Bronchial epithelial cell (primary cell): ENCODE data around the gene PTPN5. TPM values are rescaled to one million over a fixed set of nuclear protein-coding genes. Genes with fewer than 3 reads are reported as not detected.

ENCODE experiments used
- DNase-seq: peaks from one replicate; pipeline ENCODE4 v3.0.0-alpha.2; 2010; ENCODE audit warnings: low read depth
- FAIRE-seq: peaks from 2 replicates; lab custom pipeline; 2011; peaks lifted over from hg19 to GRCh38; lab: Jason Lieb, UNC
- H3K27me3 ChIP-seq: 2 replicates; pipeline ENCODE4 v1.5.1; 2011; ENCODE audit warnings: low read length; ENCODE audit not compliant: control insufficient read depth, insufficient read depth
- H3K36me3 ChIP-seq: 2 replicates; pipeline ENCODE4 v1.5.1; 2011; ENCODE audit warnings: low read length; ENCODE audit not compliant: control insufficient read depth, insufficient read depth
- H3K4me3 ChIP-seq: 2 replicates; pipeline ENCODE4 v1.5.1; 2011; ENCODE audit warnings: mild to moderate bottlenecking, low read depth, low read length, control low read depth
- CTCF ChIP-seq: IDR thresholded peaks from 2 replicates; pipeline ENCODE4 v1.5.1; 2011; ENCODE audit warnings: mild to moderate bottlenecking, moderate library complexity, low read length, control low read depth, inconsistent platforms; ENCODE audit not compliant: insufficient read depth, severe bottlenecking
- total RNA-seq: library from RNA; depleted of rRNA; stranded (reverse); fragments of >200 nt; gene quantifications from 2 replicates; pipeline ENCODE4 v1.2.1, GENCODE V29; 2014

Gene PTPN5
- total RNA-seq, 1 donor from 2014 or later: not detected

GRCh38 chr11:18768472-18768901 lies 23.1 kb downstream of the PTPN5 start:
- TF ChIP-seq CTCF: no peak
- Histone ChIP-seq H3K4me3 (no peak overlapping the region), H3K36me3 (no peaks in the 10 kb centered on the region), H3K27me3 (no peaks in the 10 kb centered on the region)
- peak; percentile 49 for DNase-seq
- peak; percentile 18 for FAIRE-seq

- no peak overlapping the region for H3K4me3 ChIP-seq
- no peak for FAIRE-seq
- H3K27me3 ChIP-seq: no peaks in the 10 kb centered on the region
- no peaks in the 10 kb centered on the region for H3K36me3 ChIP-seq
- no peak for TF ChIP-seq CTCF
- no peak for DNase-seq
Observed at GRCh38 chr11:18766015-18766414, 25.6 kb downstream of the PTPN5 start.

GRCh38 chr11:18765554-18765953 lies 26.0 kb downstream of the PTPN5 start:
- Histone ChIP-seq H3K27me3 (no peaks in the 10 kb centered on the region), H3K36me3 (no peaks in the 10 kb centered on the region), H3K4me3 (no peak overlapping the region)
- FAIRE-seq: no peak
- TF ChIP-seq CTCF: no peak
- no peak for DNase-seq

- DNase-seq: no peak
- no peak for FAIRE-seq
- Histone ChIP-seq H3K4me3 (no peak overlapping the region), H3K27me3 (peaks cover 2% of the 10 kb centered on the region), H3K36me3 (no peaks in the 10 kb centered on the region)
- TF ChIP-seq CTCF: no peak
Observed at GRCh38 chr11:18761741-18762140, 29.9 kb downstream of the PTPN5 start.

- H3K4me3 ChIP-seq: no peak overlapping the region
- H3K27me3 ChIP-seq: peaks cover 2% of the 10 kb centered on the region
- no peak for FAIRE-seq
- TF ChIP-seq CTCF: no peak
- DNase-seq: no peak
- no peaks in the 10 kb centered on the region for H3K36me3 ChIP-seq
Observed at GRCh38 chr11:18761144-18761543, 30.5 kb downstream of the PTPN5 start.

- TF ChIP-seq CTCF: no peak
- no peaks in the 10 kb centered on the region for H3K36me3 ChIP-seq
- no peak for DNase-seq
- no peak for FAIRE-seq
- H3K27me3 ChIP-seq: peaks cover 2% of the 10 kb centered on the region
- H3K4me3 ChIP-seq: no peak overlapping the region
Observed at GRCh38 chr11:18757811-18758210, 33.8 kb downstream of the PTPN5 start.
